ENCODE data around the gene FAM241B.
A peak's percentile ranks its signal among the peaks of the same experiment; 100 is the strongest.

Gene FAM241B

GRCh38 chr10:69634759-69635425 is 4.8 kb downstream of the FAM241B start:
- no peak for DNase-seq

GRCh38 chr10:69635428-69636272 is 5.6 kb downstream of the FAM241B start:
- no peak for DNase-seq

- DNase-seq, result no peak
Measured at GRCh38 chr10:69636273-69636575, 6.2 kb downstream of the FAM241B start.

DNA sequence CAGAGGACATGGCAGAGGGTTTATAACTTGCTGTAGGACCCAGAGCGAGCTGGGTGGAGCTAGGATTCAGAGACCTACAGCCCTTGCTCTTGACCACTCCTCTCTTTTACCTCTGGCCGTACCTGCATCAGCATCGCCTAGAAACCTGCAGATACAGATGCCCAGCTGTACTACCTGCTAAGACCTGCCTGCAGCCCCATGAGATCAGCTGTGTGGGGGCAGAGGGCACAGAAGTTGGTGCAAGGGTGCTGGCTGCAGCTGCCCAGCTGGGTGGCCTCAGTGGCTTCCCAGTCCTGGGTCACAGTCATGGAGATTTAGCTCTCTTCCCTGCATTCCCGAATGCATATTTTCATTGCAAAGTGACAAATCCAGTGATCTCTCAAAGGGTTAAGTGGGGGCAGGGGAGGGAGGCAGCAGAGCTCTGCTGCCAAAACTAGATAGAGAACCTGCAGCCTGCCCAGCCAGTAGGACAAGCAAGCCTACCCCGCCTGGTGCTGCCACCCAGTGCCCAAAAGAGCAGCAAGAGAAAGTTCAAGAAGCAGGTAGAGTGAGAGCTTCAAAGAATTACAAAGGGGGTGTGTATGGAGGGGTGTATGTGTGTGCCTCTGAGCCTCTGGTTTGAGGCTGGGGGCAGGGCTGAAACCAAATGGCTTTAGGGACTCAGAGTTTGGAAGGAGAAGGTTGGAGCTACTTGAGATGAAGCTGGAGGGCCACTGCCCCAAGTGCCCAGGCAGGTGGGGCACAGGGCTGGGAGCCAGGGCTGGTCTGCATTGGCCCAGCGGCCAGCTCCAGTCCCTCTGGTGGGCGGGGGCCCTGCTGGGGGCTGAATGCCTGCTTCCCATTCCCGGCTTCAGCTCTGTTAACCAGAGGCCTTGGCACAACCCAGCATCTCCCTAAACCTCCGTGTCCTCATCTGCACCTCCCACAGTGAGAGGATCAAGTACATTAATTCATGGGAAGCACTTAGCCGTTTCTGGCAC is 6.9 kb downstream of the FAM241B start:
- no peak for DNase-seq

- DNase-seq, result no peak
Measured at GRCh38 chr10:69638642-69639041, 8.6 kb downstream of the FAM241B start.

DNA sequence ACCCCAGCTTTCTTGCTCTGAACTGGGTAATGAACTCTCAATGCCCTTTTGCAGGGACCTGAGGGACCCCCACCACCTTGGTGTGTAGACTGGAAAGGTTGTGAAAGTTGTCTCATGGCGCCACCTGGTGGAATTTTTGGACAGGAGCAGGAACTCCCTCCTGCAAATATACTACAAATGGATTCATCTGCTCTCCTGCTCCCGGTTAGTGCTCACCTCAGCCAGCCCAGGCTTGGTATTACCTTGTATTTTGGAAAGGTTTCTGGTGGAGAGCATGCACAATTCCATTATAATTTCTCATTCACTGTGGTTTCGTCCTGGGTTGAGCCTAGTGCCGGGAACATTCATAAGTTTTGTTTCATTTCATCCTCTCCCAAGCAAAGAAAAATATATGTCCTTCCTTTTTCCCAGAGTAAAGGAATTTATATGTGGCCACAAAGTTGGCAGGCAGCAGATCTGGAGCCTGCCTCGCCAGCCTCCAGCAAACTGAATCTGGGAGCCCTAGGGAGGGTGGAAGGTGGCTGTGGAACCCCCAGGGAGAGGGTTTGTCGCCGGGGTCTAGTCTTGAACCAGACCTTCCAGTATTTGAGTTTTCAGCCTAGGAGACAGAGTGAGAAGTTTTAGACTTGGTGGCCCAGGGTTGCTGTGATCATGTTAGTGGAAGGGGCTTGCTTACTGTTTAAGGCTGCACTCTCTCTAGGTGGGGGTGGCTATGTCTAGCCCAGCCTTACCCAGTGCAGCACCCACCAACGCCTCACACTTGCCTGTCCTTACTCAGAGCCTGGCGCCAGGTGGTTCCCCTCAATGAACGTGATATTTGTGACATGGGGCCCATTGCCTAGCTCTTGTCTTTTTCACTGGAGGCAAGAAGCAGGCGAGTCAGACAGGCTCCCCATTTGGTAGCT is 9.5 kb downstream of the FAM241B start:
- DNase-seq, result peak; percentile 35

- no peak for DNase-seq
Measured at GRCh38 chr10:69640196-69640980, 10.3 kb downstream of the FAM241B start.

GRCh38 chr10:69641261-69641980 is 11.4 kb downstream of the FAM241B start:
- no peak for DNase-seq

GRCh38 chr10:69642747-69643146 is 12.7 kb downstream of the FAM241B start:
- DNase-seq, result no peak

DNA sequence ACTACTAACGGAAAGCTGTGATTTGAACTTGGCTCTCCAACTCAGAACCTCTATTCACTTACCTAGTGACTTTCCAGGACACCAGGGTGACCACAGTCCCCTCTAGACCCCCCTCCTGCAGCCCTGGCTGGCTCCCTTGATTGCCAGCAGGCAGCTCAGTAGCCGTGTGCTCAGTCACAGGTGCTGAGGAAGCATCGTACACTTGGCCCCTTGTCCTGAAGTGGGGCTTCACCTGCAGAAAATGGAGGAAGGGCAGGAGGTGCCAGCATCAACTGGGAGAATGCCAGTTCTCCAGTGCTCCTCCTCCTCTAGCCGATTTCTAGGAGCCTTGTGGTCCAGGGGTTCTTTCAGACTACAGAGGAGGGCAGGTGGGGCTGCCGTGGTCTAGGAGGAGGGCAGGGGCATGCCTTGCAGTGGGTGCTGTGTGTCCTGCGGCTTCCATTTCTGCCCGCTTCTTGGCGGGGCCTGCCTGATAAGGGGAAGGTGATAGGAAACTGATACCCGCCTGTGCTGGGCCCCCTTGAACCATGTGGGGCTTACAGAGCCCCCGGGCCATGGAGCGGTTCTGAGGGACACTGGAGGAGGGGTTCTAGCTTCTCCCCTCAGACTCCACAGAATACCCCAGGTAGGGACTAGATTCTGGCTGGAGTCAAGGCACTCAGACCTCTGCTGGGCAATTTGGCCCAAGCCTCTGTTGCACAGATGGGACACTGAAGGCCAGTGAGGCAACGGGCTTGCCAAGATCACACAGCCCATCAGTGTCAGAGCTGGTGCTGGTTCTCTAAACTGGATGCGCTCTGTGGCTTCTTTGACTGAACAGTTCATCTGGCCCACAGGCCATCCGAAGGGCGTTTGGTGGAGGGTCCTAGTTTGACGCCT is 14.0 kb downstream of the FAM241B start:
- no peak for DNase-seq

DNA sequence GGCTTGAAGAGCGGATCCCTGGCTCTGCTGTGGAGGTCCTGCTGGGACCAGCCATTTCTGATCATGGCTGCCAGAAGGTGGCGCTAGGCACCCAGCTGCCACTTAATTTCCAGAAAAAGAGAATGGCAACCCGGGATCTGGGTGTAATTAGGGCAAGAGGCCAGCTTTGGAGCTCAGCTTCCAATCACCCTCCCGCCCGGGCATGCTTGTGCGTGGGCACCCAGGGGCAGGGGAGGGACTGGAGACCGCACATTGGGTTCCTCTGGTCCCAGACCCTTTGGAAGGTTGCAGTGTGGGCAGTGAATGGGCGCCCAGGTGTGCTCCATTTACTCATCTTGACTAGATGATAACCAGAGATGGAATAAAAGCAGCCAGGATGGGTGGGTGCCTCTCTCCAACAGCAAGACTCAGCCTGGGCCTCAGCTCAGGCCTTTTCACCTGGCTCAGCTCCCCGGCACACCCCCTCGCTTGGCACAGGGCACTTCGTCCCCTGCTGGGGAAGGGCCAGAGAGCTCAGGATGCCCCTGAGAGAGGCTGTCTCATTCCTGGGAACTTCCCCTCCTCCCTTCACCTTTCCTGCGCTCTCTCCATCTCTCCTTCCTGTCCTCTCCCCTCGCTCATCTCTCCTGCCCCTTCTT is 14.7 kb downstream of the FAM241B start:
- no peak for DNase-seq

- DNase-seq, result no peak
Measured at GRCh38 chr10:69645296-69646184, 15.5 kb downstream of the FAM241B start.

DNA sequence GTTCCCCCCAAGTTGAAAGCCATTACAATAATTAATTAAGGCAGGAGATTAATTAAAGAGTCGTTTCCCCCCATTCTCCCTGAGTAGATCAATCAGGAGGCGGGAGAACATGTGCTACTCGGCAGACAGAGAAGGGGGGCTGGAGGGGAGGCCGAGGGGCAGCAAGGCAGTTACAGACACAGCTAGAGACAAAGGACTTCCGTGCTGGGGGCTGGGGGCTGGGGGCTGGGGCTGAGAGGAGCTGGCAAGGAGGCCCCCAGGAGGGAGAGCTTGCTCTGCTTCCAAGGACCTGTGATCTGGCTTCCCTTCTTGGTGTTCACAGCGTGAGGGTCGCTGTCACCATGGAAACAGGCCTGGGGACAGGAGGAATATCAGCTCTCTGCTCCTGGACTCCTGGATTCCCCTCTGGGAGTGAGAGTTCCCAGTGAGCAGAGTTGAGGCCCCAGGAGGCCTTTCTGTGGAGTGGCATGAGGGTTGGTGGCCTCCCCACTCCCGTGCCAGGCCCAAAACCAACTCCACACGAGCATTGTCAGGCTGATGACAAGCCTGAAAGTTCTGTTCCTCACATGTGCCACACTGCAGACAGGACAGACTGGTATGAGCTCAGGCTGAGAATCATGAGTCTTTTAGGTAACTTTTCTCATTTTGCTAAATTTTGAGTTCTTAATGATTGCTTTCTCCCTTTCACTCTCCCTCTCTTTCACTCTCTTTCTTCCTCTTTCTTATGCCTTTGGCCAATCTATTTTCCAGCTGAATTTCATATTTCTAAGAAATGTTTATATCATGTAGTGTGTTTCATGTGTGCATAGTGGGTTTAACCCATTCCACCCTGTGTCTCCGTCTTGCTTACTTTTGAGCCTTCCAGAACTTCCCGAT is 16.4 kb downstream of the FAM241B start:
- no peak for DNase-seq

- no peak for DNase-seq
Measured at GRCh38 chr10:69647126-69647525, 17.1 kb downstream of the FAM241B start.

DNA sequence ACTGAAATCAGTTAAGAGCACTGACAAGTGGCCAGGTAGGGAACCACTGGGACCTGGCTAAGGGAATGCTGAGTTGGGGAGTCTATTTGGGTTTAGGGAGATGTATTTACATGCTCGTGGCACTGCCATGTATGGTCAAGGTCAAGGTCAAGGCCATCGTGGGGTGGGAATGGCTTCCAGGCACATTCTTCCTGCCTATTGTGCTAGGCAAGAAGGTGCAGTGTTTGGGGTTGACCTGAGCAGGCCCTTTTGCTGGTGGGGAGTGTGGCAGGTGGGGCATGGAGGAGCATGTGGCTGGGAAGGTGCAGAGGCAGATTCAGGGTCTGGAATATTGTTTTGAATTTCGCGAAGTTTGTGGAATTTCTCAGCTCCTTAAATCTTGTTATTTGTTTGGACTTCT is 17.8 kb downstream of the FAM241B start:
- no peak for DNase-seq

GRCh38 chr10:69648461-69648860 is 18.4 kb downstream of the FAM241B start:
- no peak for DNase-seq
